GM12878 (cell line): ENCODE measurements around the gene LRRC3. TPM values are rescaled to one million over a fixed set of nuclear protein-coding genes. Genes with fewer than 3 reads are reported as not detected.
A peak's percentile ranks its signal among the peaks of the same experiment; 100 is the strongest.

Experiments
- ATAC-seq: fragments of 200-7000 bp; cut with Tn5 transposase; 3 replicates; pipeline ENCODE4 v1.9.1; 2020; ENCODE audit warnings: mild to moderate bottlenecking, moderate library complexity
- BruUV-seq: library from RNA; stranded (reverse); fragments of 400-500 nt; replicated peaks from 2 replicates; lab custom pipeline; 2021; lab: Mats Ljungman, UMichigan
- CTCF ChIA-PET: fragments of 300-600 bp; sonication (Branson Sonifier 250); formaldehyde crosslinking; extraction: SDS; loops from one replicate; lab custom pipeline; 2021; ENCODE audit warnings: inconsistent platforms; lab: Yijun Ruan, JAX
- POLR2A ChIA-PET: fragments of 350-600 bp; formaldehyde crosslinking; extraction: SDS; loops from one replicate; lab custom pipeline; 2021; ENCODE audit warnings: inconsistent platforms; lab: Charles Lee
- RAD21 ChIA-PET: fragments of 300-600 bp; sonication (Branson Sonifier 250); formaldehyde crosslinking; loops from one replicate; lab custom pipeline; 2023; ENCODE audit warnings: antibody characterized with exemption; ENCODE audit not compliant: unreplicated experiment; lab: Charles Lee
- SMC1A ChIA-PET: fragments of 300-600 bp; sonication (Branson Sonifier 250); formaldehyde crosslinking; loops from one replicate; lab custom pipeline; 2023; ENCODE audit not compliant: unreplicated experiment, uncharacterized antibody; lab: Charles Lee
- DNase-seq: peaks from one replicate; pipeline ENCODE4 v3.0.0-alpha.2; 2011; ENCODE audit warnings: low read depth, low spot score
- FAIRE-seq: peaks from 3 replicates; lab custom pipeline; 2011; peaks lifted over from hg19 to GRCh38; lab: Jason Lieb, UNC
- H2AFZ ChIP-seq: 2 replicates; pipeline ENCODE4 v1.6.0; 2011; ENCODE audit warnings: low read depth, low read length, control low read depth; ENCODE audit not compliant: control insufficient read depth
- H3K27ac ChIP-seq: 2 replicates; pipeline ENCODE4 v1.5.1; 2011; ENCODE audit warnings: control low read depth; ENCODE audit not compliant: control insufficient read depth, insufficient read depth
- H3K27me3 ChIP-seq, 2 experiments: replicated peaks in 1 of 2; 2 replicates each; pipeline versions ENCODE4 v1.6.0 to v1.6.1; 2011; ENCODE audit warnings: low read length in 1 of 2; ENCODE audit not compliant: control insufficient read depth in 2 of 2, insufficient read depth in 2 of 2
- H3K36me3 ChIP-seq, 2 experiments: 2 replicates each; pipeline ENCODE4 v1.5.1; 2011; ENCODE audit warnings: low read length in 1 of 2; ENCODE audit not compliant: control insufficient read depth in 2 of 2, insufficient read depth in 2 of 2
- H3K4me1 ChIP-seq: 2 replicates; pipeline ENCODE4 v1.6.1; 2011; ENCODE audit warnings: mild to moderate bottlenecking, low read length, moderate library complexity, mixed read lengths; ENCODE audit not compliant: control insufficient read depth, insufficient read depth
- H3K4me2 ChIP-seq: 2 replicates; pipeline ENCODE4 v1.6.0; 2011; ENCODE audit warnings: control low read depth; ENCODE audit not compliant: control insufficient read depth, insufficient read depth
- H3K4me3 ChIP-seq: fragments of 200-600 bp; sonication (generic); 2 replicates; pipeline ENCODE4 v1.5.1; 2016
- H3K79me2 ChIP-seq: 2 replicates; pipeline ENCODE4 v1.6.0; 2011; ENCODE audit warnings: low read length; ENCODE audit not compliant: control insufficient read depth, insufficient read depth
- H3K9ac ChIP-seq: 2 replicates; pipeline ENCODE4 v1.8.0; 2011; ENCODE audit warnings: low read length, control low read depth, mixed read lengths; ENCODE audit not compliant: control insufficient read depth, insufficient read depth
- H3K9me3 ChIP-seq: replicated peaks from 3 replicates; pipeline ENCODE4 v1.5.1; 2011; ENCODE audit warnings: mild to moderate bottlenecking, low read length; ENCODE audit not compliant: control insufficient read depth, insufficient read depth
- H4K20me1 ChIP-seq: 2 replicates; pipeline ENCODE4 v1.6.0; 2011; ENCODE audit not compliant: control insufficient read depth, insufficient read depth
- BCL3 ChIP-seq: IDR thresholded peaks from 2 replicates; pipeline ENCODE4 v1.6.1; 2011; ENCODE audit warnings: borderline replicate concordance, low read depth, mild to moderate bottlenecking, moderate library complexity, low read length; ENCODE audit not compliant: insufficient read depth, poor library complexity, severe bottlenecking
- NFXL1 ChIP-seq: fragments of 450-650 bp; IDR thresholded peaks from 2 replicates; pipeline ENCODE4 v1.6.1; 2017; ENCODE audit warnings: antibody characterized with exemption, mild to moderate bottlenecking, borderline replicate concordance
- PAX5 ChIP-seq: IDR thresholded peaks from 2 replicates; pipeline ENCODE4 v1.6.1; 2011; ENCODE audit warnings: low read depth, low read length, borderline replicate concordance
- YBX1 ChIP-seq: fragments of 450-650 bp; IDR thresholded peaks from 2 replicates; pipeline ENCODE4 v1.6.1; 2016; ENCODE audit warnings: antibody characterized with exemption
- WGBS: methylation state at CpG from one replicate; pipeline ENCODE4 v1.1.6; 2016; ENCODE audit warnings: low lambda C conversion rate; ENCODE audit not compliant: insufficient replicate concordance, insufficient coverage; ENCODE audit errors: missing lambda C conversion rate; 5-methylcytosine and 5-hydroxymethylcytosine counted together
- in situ Hi-C: fragments of 300-500 bp; cut with MboI; formaldehyde crosslinking; loops from 9 replicates; pipeline ENCODE4 v1.14.3; 2018; ENCODE audit warnings: mixed read lengths
- intact Hi-C: fragments of 100-400 bp; cut with micrococcal nuclease; formaldehyde crosslinking; loops from one replicate; pipeline ENCODE4 v1.14.2; 2022; ENCODE audit not compliant: unreplicated experiment
- polyA plus RNA-seq, 11 experiments: library from polyadenylated mRNA; depleted of rRNA in 4 of 11; unstranded in 6 of 11; stranded (reverse) in 5 of 11; fragments of >200 nt; fragmentation: Nextera tagmentation in 4 of 11; fragmentation: Illumina TruSeq in 1 of 11; extraction: Ambion mirVana in 4 of 11; extraction: Trizol in 1 of 11; gene quantifications; 1 replicate in 1 of 11; 2 replicates in 10 of 11; pipeline versions ENCODE4 v1.2.1 to v1.2.3, GENCODE V29; 2011 to 2016; ENCODE audit warnings: inconsistent platforms in 2 of 11, missing spikeins in 2 of 11, low read depth in 1 of 11
- total RNA-seq, 4 experiments: library from RNA; depleted of rRNA in 3 of 4; stranded (reverse); fragments of >200 nt in 3 of 4; fragmentation: Illumina TruSeq in 1 of 4; extraction: Trizol in 1 of 4; gene quantifications; 2 replicates each; pipeline versions ENCODE4 v1.2.1 to v1.2.3, GENCODE V29; 2013 to 2021
- TF ChIP-seq, protein P1 (sequence below): IDR thresholded peaks from 2 replicates; pipeline ENCODE4 v1.6.1; 2011; ENCODE audit warnings: borderline replicate concordance, low read depth, mild to moderate bottlenecking, moderate library complexity, mixed read lengths, low read length; ENCODE audit not compliant: insufficient read depth; ENCODE audit errors: extremely low read length

LRRC3 gene
- total and polyA plus RNA-seq, 10 of the 15 experiments (the other 5 are each of a cell fraction or from before 2014, with no cell fraction given): 0.02 to 0.31 (median 0.09) TPM; not detected in 1

- CTCF ChIA-PET: interaction anchor here (0.5 kb wide), 1 partner anchor 12 kb away, joined by 3 read pairs; no protein-coding TSS in a partner anchor
- WGBS: 44% methylated on average over 19 of the region's 19 CpGs
- no TSS peak for BruUV-seq
- Histone ChIP-seq H2AFZ (no peak overlapping the region), H4K20me1 (no peaks in the 10 kb centered on the region), H3K36me3 (no peaks in the 10 kb centered on the region), H3K27ac (no peak overlapping the region), H3K79me2 (no peaks in the 10 kb centered on the region), H3K4me2 (no peak overlapping the region), H3K9me3 (no peaks in the 10 kb centered on the region; the same call in 2 of the 3 replicates), H3K9ac (no peak overlapping the region), H3K4me1 (no peaks in the 10 kb centered on the region), H3K27me3 (no peaks in the 10 kb centered on the region), H3K4me3 (no peak overlapping the region)
- RAD21 ChIA-PET: no interaction called here
- POLR2A ChIA-PET: no interaction called here
- TF ChIP-seq, protein P1, sequence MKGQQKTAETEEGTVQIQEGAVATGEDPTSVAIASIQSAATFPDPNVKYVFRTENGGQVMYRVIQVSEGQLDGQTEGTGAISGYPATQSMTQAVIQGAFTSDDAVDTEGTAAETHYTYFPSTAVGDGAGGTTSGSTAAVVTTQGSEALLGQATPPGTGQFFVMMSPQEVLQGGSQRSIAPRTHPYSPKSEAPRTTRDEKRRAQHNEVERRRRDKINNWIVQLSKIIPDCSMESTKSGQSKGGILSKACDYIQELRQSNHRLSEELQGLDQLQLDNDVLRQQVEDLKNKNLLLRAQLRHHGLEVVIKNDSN: peak; percentile 11
- no peak for TF ChIP-seq PAX5
- in situ Hi-C loops: no loop called here
- no peak for ATAC-seq
- no peak for FAIRE-seq
- intact Hi-C loops: no loop called here
- no peak for DNase-seq
- SMC1A ChIA-PET: no interaction called here
These were observed 12.8 kb upstream of the LRRC3 start for GRCh38 chr21:44442266-44443125.

- ChIA-PET SMC1A (no interaction called here), RAD21 (no interaction called here), POLR2A (no interaction called here), CTCF (interaction anchor here (0.5 kb wide), 1 partner anchor 13 kb away, joined by 3 read pairs; no protein-coding TSS in a partner anchor)
- Histone ChIP-seq H3K79me2 (no peaks in the 10 kb centered on the region), H3K9ac (no peak overlapping the region), H2AFZ (no peak overlapping the region), H3K36me3 (no peaks in the 10 kb centered on the region), H3K4me1 (no peaks in the 10 kb centered on the region), H3K9me3 (no peaks in the 10 kb centered on the region; the same call in 2 of the 3 replicates), H3K4me3 (no peak overlapping the region), H3K27ac (no peak overlapping the region), H4K20me1 (no peaks in the 10 kb centered on the region), H3K27me3 (no peaks in the 10 kb centered on the region), H3K4me2 (no peak overlapping the region)
- intact Hi-C loops (no loop called here), in situ Hi-C loops (no loop called here)
- FAIRE-seq (no peak), DNase-seq (no peak), ATAC-seq (no peak)
- no TSS peak for BruUV-seq
- no peak for TF ChIP-seq YBX1
- no peak for TF ChIP-seq NFXL1
- peak; percentile 13 for TF ChIP-seq BCL3
- WGBS: 58% methylated on average over 16 of the region's 17 CpGs
These were observed 11.9 kb upstream of the LRRC3 start for GRCh38 chr21:44443291-44443890.
